Measurements from ENCODE around the gene MGLL.

Gene MGLL

DNA sequence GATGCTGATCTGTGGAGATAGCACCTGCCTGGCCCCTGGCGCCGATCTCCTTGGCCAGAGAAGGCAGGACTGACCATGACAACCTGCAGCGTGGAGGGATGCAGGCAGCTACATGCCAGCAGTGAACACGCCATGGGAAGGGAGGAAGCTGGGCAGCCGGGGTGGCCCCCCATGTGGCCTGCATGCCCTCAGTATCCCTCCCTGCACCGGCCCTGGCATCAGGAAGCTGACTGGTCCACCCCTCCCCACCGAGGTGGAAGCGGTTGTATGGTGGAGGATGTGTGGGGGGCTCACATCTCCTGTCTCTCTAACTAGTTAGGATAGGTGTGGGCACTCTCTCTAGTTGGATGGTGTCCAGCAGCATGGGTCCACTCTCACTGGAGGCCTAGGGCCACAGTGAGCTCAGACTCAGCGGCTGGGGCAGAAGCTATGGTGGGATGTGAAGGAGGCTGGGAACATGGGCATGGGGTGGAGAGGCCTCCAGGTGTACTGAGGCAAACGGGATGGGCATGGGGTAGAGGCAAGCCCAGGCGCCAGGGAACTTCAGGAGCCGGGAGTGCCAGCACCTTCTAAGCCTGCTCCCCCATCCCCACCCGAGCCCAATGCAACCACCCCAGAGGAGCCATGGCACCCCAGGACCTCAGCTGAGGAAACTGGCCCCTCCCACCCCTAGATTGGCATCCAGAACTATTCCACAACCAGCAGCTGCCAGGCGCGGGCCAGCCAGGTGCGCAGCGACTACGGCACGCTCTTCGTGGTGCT, 151.4 kb downstream of the MGLL start:
- TF ChIP-seq CTCF (IDR thresholded peaks at IDR 0.05): no peak
- Histone ChIP-seq H3K9me3 (no peaks in the 10 kb centered on the region), H3K36me3 (peaks cover 23% of the 10 kb centered on the region), H3K4me1 (ENCODE audit: control insufficient read depth in 1 of 2, insufficient read depth in 1 of 2, low read depth in 1 of 2, low read length in 1 of 2) (peaks cover 31 to 38% of the 10 kb centered on the region in 2 experiments), H3K27me3 (no peaks in the 10 kb centered on the region), H3K4me3 (ENCODE audit: low read depth in 1 of 2, low read length in 1 of 2) (no peak overlapping the region), H3K27ac (peak overlapping the region; percentile 99)

GRCh38 chr3:127670229-127670559, 152.1 kb downstream of the MGLL start:
- no peaks in the 10 kb centered on the region for H3K27me3 ChIP-seq
- peaks cover 16% of the 10 kb centered on the region for H3K36me3 ChIP-seq
- TF ChIP-seq CTCF (IDR thresholded peaks at IDR 0.05): no peak
- peaks cover 24 to 31% of the 10 kb centered on the region in 2 experiments for H3K4me1 ChIP-seq (ENCODE audit: control insufficient read depth in 1 of 2, insufficient read depth in 1 of 2, low read depth in 1 of 2, low read length in 1 of 2)
- no peak overlapping the region for H3K4me3 ChIP-seq (ENCODE audit: low read depth in 1 of 2, low read length in 1 of 2)
- H3K9me3 ChIP-seq: no peaks in the 10 kb centered on the region
- no peak overlapping the region for H3K27ac ChIP-seq

GRCh38 chr3:127669541-127670228, 152.6 kb downstream of the MGLL start:
- Histone ChIP-seq H3K27me3 (no peaks in the 10 kb centered on the region), H3K4me1 (ENCODE audit: control insufficient read depth in 1 of 2, insufficient read depth in 1 of 2, low read depth in 1 of 2, low read length in 1 of 2) (peaks cover 19 to 26% of the 10 kb centered on the region in 2 experiments), H3K9me3 (no peaks in the 10 kb centered on the region), H3K27ac (no peak overlapping the region), H3K4me3 (ENCODE audit: low read depth in 1 of 2, low read length in 1 of 2) (no peak overlapping the region), H3K36me3 (peaks cover 12% of the 10 kb centered on the region)
- TF ChIP-seq CTCF (IDR thresholded peaks at IDR 0.05): no peak

GRCh38 chr3:127668906-127669305, 153.4 kb downstream of the MGLL start:
- Histone ChIP-seq H3K36me3 (peaks cover 5% of the 10 kb centered on the region), H3K4me3 (ENCODE audit: low read depth in 1 of 2, low read length in 1 of 2) (no peak overlapping the region), H3K27me3 (no peaks in the 10 kb centered on the region), H3K4me1 (ENCODE audit: control insufficient read depth in 1 of 2, insufficient read depth in 1 of 2, low read depth in 1 of 2, low read length in 1 of 2) (peaks cover 12 to 18% of the 10 kb centered on the region in 2 experiments), H3K9me3 (no peaks in the 10 kb centered on the region), H3K27ac (no peak overlapping the region)
- TF ChIP-seq CTCF (IDR thresholded peaks at IDR 0.05): no peak

DNA sequence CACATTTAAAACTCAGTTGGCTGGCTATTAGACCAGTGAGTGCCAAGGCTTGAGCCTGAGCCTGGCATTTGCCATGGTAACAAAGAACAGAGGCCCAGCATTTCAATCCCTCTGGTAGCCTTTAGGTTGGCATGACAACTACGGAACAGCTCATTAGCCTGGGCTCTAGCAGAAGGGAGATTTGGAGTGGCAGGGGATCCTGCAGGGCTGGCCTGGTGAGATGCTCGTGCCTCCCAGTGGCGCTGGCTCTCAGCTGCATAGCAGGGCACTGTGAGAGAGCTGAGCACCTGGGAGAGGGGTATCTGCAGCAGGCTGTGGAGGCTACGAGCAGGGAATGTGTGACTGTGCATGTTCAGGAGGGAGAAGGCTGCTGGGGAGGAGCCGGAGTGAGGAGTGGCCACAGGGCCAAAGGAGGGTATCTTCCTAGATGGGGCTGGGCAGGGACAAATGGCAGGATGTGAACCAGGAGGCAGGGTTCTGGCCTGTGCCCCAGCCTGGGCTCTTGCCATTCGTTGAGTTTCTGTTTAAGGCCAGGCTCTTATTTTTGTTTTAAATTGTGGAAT, 155.1 kb downstream of the MGLL start:
- no peaks in the 10 kb centered on the region for H3K9me3 ChIP-seq
- H3K4me1 ChIP-seq (ENCODE audit: control insufficient read depth in 1 of 2, insufficient read depth in 1 of 2, low read depth in 1 of 2, low read length in 1 of 2): peaks cover 11 to 12% of the 10 kb centered on the region in 2 experiments
- no peaks in the 10 kb centered on the region for H3K36me3 ChIP-seq
- TF ChIP-seq CTCF (IDR thresholded peaks at IDR 0.05): no peak
- H3K27ac ChIP-seq: no peak overlapping the region
- H3K27me3 ChIP-seq: no peaks in the 10 kb centered on the region
- H3K4me3 ChIP-seq (ENCODE audit: low read depth in 1 of 2, low read length in 1 of 2): no peak overlapping the region
